Adipocyte (in vitro differentiated cells): ENCODE results near the gene DDX28.
"Not testable (repeated sequence)": the region's sequence is repeated elsewhere in the genome, so short reads cannot be mapped to it uniquely, and the experiment has no call there.

Experiments
- DNase-seq: peaks from one replicate; pipeline ENCODE4 v3.0.0-alpha.2; 2015; ENCODE audit warnings: low read depth
- H3K27me3 ChIP-seq: replicated peaks from 2 replicates; pipeline ENCODE4 v1.7.0; 2013; ENCODE audit warnings: mild to moderate bottlenecking, low read length, moderate library complexity; ENCODE audit not compliant: control insufficient read depth, insufficient read depth
- H3K36me3 ChIP-seq: 2 replicates; pipeline ENCODE4 v1.7.0; 2013; ENCODE audit warnings: low read length, mild to moderate bottlenecking, moderate library complexity; ENCODE audit not compliant: control insufficient read depth, insufficient read depth, severe bottlenecking
- H3K4me1 ChIP-seq: 2 replicates; pipeline ENCODE4 v1.7.0; 2013; ENCODE audit warnings: mild to moderate bottlenecking, low read length, moderate library complexity; ENCODE audit not compliant: control insufficient read depth, insufficient read depth
- H3K4me3 ChIP-seq: 2 replicates; pipeline ENCODE4 v1.7.0; 2013; ENCODE audit warnings: mild to moderate bottlenecking, low read length, moderate library complexity
- H3K9ac ChIP-seq: 2 replicates; pipeline ENCODE4 v1.7.0; 2013; ENCODE audit warnings: mild to moderate bottlenecking, low read length, moderate library complexity
- H3K9me3 ChIP-seq: 2 replicates; pipeline ENCODE4 v1.7.0; 2013; ENCODE audit warnings: mild to moderate bottlenecking, low read length, moderate library complexity; ENCODE audit not compliant: control insufficient read depth

Gene DDX28

DNA sequence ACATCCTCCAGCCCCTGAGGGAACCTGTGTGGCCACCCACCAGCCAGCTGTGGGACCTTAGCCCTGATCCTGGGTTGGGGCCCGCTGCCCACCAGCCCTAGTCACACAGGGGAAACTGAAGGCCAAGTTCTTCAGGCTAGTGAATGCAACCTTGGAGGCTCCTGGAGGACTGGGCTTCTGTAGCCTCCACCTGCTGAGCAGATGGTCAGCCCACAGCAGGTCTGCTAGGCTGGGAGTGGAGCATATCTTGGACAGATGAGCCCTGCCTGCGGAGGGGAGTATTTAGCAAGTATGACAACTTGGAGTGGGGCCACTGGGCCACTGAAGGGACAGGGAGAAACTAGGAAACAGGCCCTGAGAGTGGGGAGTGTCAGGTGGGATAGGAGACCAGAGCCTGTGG, 46.8 kb downstream of the DDX28 start:
- Histone ChIP-seq H3K4me3 (no peak overlapping the region), H3K4me1 (no peaks in the 10 kb centered on the region), H3K9me3 (no peaks in the 10 kb centered on the region), H3K9ac (no peak overlapping the region), H3K27me3 (peaks cover 27% of the 10 kb centered on the region), H3K36me3 (no peaks in the 10 kb centered on the region)
- DNase-seq, result no peak

- Histone ChIP-seq H3K9me3 (no peaks in the 10 kb centered on the region), H3K4me3 (no peak overlapping the region), H3K36me3 (no peaks in the 10 kb centered on the region), H3K27me3 (peaks cover 25% of the 10 kb centered on the region), H3K9ac (no peak overlapping the region), H3K4me1 (no peaks in the 10 kb centered on the region)
- no peak for DNase-seq
Measured at GRCh38 chr16:67975321-67976105, 47.5 kb downstream of the DDX28 start.

DNA sequence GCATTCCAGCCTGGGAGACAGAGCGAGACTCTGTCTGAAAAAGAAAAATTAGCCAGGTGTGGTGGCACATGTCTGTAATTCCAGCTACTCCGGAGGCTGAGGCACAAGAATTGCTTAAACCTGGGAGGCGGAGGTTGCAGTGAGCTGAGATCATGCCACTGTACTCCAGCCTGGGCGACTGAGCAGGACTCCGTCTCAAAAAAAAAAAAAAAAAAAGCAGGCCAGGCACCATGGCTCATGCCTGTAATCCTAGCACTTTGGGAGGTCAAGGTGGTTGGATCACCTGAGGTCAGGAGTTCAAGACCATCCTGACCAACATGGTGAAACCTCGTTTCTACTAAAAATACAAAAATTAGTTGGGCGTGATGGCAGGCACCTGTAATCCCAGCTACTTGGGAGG, 50.7 kb downstream of the DDX28 start:
- H3K9ac ChIP-seq, DNase-seq, H3K36me3 ChIP-seq, H3K9me3 ChIP-seq, H3K4me3 ChIP-seq, H3K4me1 ChIP-seq: not testable (repeated sequence)
- H3K27me3 ChIP-seq, result peaks cover 11% of the 10 kb centered on the region

- Histone ChIP-seq H3K27me3 (peaks cover under 1% of the 10 kb centered on the region), H3K4me1 (peaks cover 19% of the 10 kb centered on the region), H3K36me3 (no peaks in the 10 kb centered on the region), H3K9me3 (no peaks in the 10 kb centered on the region), H3K9ac (no peak overlapping the region), H3K4me3 (no peak overlapping the region)
- no peak for DNase-seq
Measured at GRCh38 chr16:67971111-67971510, 51.9 kb downstream of the DDX28 start.
